Measurements from ENCODE around the gene NF2.

NF2 gene

DNA sequence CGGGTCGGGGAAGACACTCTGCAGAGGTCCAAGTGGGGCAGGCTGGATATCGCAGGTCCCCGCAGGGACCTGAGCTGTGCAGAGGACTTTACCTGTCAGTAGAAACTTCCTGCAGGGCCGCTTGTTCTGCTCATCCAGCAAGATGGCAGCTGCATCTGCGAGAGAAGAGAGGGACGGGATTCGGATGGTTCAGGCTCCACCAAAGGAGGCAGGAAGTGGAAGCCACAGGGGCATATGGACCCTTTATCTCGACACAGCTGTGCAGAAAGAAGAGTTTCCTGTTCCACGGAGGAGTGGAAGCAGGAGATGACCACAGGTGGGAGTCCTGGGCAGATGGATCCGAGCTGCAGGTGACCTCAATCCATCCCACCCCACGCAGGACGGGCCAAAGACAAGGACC lies 138.9 kb downstream of the NF2 start:
- TF ChIP-seq CTCF (conservative IDR thresholded peaks at IDR 0.05; ENCODE audit: low read depth, low read length), result no peak
- Histone ChIP-seq H3K4me3 (IDR thresholded peaks at IDR 0.05; ENCODE audit: insufficient read depth, low read depth, low read length) (no peak overlapping the region), H4K20me1 (ENCODE audit: insufficient read depth) (no peaks in the 10 kb centered on the region), H3K36me3 (ENCODE audit: insufficient read depth) (no peaks in the 10 kb centered on the region), H3K27me3 (ENCODE audit: insufficient read depth, low read depth) (no peaks in the 10 kb centered on the region), H3K27ac (no peak overlapping the region), H3K9ac (no peak overlapping the region), H2AFZ (ENCODE audit: low read depth) (no peak overlapping the region), H3K79me2 (ENCODE audit: insufficient read depth, low read depth) (no peaks in the 10 kb centered on the region), H3K4me1 (ENCODE audit: low read depth, poor library complexity, severe bottlenecking) (no peaks in the 10 kb centered on the region), H3K4me2 (no peak overlapping the region)

- H3K27me3 ChIP-seq (ENCODE audit: insufficient read depth, low read depth), result no peaks in the 10 kb centered on the region
- no peak overlapping the region for H3K4me3 ChIP-seq (IDR thresholded peaks at IDR 0.05; ENCODE audit: insufficient read depth, low read depth, low read length)
- H2AFZ ChIP-seq (ENCODE audit: low read depth), result no peak overlapping the region
- H3K9ac ChIP-seq, result no peak overlapping the region
- no peak overlapping the region for H3K27ac ChIP-seq
- H3K4me2 ChIP-seq, result no peak overlapping the region
- H3K4me1 ChIP-seq (ENCODE audit: low read depth, poor library complexity, severe bottlenecking), result no peaks in the 10 kb centered on the region
- TF ChIP-seq CTCF (conservative IDR thresholded peaks at IDR 0.05; ENCODE audit: low read depth, low read length), result no peak
- H3K36me3 ChIP-seq (ENCODE audit: insufficient read depth), result no peaks in the 10 kb centered on the region
- H3K79me2 ChIP-seq (ENCODE audit: insufficient read depth, low read depth), result no peaks in the 10 kb centered on the region
- no peaks in the 10 kb centered on the region for H4K20me1 ChIP-seq (ENCODE audit: insufficient read depth)
Measured at GRCh38 chr22:29744902-29745301, 141.5 kb downstream of the NF2 start.

DNA sequence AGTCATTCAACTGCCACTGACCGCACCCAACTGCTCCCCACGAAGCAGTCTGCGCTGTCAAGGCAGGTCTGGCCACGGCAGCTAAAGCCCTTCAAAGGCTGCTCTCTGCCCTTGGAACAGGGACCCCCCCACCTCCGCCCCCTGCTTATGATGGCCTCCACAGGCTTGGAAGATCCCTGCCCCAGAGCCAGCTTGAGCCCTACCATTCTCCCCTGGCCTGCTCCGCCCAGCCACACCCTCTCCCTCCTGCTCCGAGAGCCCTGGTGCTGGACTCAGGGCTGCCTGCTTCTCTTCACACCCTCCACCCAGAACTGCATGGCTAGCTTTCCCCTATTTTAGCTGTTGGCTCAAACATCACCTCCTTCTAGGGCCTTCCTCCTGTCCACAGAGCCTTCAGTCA lies 144.4 kb downstream of the NF2 start:
- H2AFZ ChIP-seq (ENCODE audit: low read depth), result no peak overlapping the region
- H4K20me1 ChIP-seq (ENCODE audit: insufficient read depth), result no peaks in the 10 kb centered on the region
- H3K9ac ChIP-seq, result no peak overlapping the region
- H3K27me3 ChIP-seq (ENCODE audit: insufficient read depth, low read depth), result no peaks in the 10 kb centered on the region
- no peak overlapping the region for H3K27ac ChIP-seq
- H3K4me1 ChIP-seq (ENCODE audit: low read depth, poor library complexity, severe bottlenecking), result no peaks in the 10 kb centered on the region
- H3K4me2 ChIP-seq, result no peak overlapping the region
- no peaks in the 10 kb centered on the region for H3K79me2 ChIP-seq (ENCODE audit: insufficient read depth, low read depth)
- TF ChIP-seq CTCF (conservative IDR thresholded peaks at IDR 0.05; ENCODE audit: low read depth, low read length), result no peak
- no peaks in the 10 kb centered on the region for H3K36me3 ChIP-seq (ENCODE audit: insufficient read depth)
- H3K4me3 ChIP-seq (IDR thresholded peaks at IDR 0.05; ENCODE audit: insufficient read depth, low read depth, low read length), result no peak overlapping the region

All from KMS-11 (cell line).